GM18511 (cell line): ENCODE results near the gene CMIP.

Experiments used
- ATAC-seq: cut with Tn5 transposase; IDR thresholded peaks from one replicate; pipeline ENCODE4 v1.9.1; 2021; ENCODE audit warnings: mild to moderate bottlenecking, moderate library complexity; ENCODE audit not compliant: unreplicated experiment

CMIP gene

GRCh38 chr16:81545470-81546250 lies 101.1 kb downstream of the CMIP start:
- no peak for ATAC-seq

GRCh38 chr16:81546781-81547180 lies 102.2 kb downstream of the CMIP start:
- no peak for ATAC-seq

GRCh38 chr16:81547194-81547938 lies 102.8 kb downstream of the CMIP start:
- no peak for ATAC-seq

GRCh38 chr16:81547939-81548216 lies 103.3 kb downstream of the CMIP start:
- no peak for ATAC-seq

- ATAC-seq, result no peak
These were observed 103.9 kb downstream of the CMIP start for GRCh38 chr16:81548551-81548875.

- no peak for ATAC-seq
These were observed 104.4 kb downstream of the CMIP start for GRCh38 chr16:81548876-81549546.

GRCh38 chr16:81549547-81550431 lies 105.2 kb downstream of the CMIP start:
- no peak for ATAC-seq

GRCh38 chr16:81550432-81550808 lies 105.8 kb downstream of the CMIP start:
- ATAC-seq, result no peak

GRCh38 chr16:81551151-81551808 lies 106.7 kb downstream of the CMIP start:
- ATAC-seq, result no peak

GRCh38 chr16:81551821-81552304 lies 107.3 kb downstream of the CMIP start:
- no peak for ATAC-seq

GRCh38 chr16:81552743-81553079 lies 108.1 kb downstream of the CMIP start:
- ATAC-seq, result no peak

- ATAC-seq, result no peak
These were observed 108.6 kb downstream of the CMIP start for GRCh38 chr16:81553080-81553813.

GRCh38 chr16:81553814-81554675 lies 109.4 kb downstream of the CMIP start:
- ATAC-seq, result no peak

GRCh38 chr16:81554979-81555378 lies 110.4 kb downstream of the CMIP start:
- no peak for ATAC-seq

GRCh38 chr16:81555660-81556059 lies 111.1 kb downstream of the CMIP start:
- ATAC-seq, result no peak

- ATAC-seq, result no peak
These were observed 112.2 kb downstream of the CMIP start for GRCh38 chr16:81556715-81557284.

- no peak for ATAC-seq
These were observed 113.5 kb downstream of the CMIP start for GRCh38 chr16:81558077-81558443.

- no peak for ATAC-seq
These were observed 114.0 kb downstream of the CMIP start for GRCh38 chr16:81558444-81559175.
